HL-60/S4 (cell line): ENCODE measurements around the gene USF2.
"Not testable (repeated sequence)": the region's sequence is repeated elsewhere in the genome, so short reads cannot be mapped to it uniquely, and the experiment has no call there.

Experiments
- in situ Hi-C: fragments of 300-500 bp; cut with MboI; formaldehyde crosslinking; loops from 2 replicates; pipeline ENCODE4 v1.14.3; 2022; ENCODE audit warnings: low sequenced_read_pairs

The USF2 gene

GRCh38 chr19:35284153-35285094, 15.7 kb downstream of the USF2 start:
- in situ Hi-C loops, result no loop called here

DNA sequence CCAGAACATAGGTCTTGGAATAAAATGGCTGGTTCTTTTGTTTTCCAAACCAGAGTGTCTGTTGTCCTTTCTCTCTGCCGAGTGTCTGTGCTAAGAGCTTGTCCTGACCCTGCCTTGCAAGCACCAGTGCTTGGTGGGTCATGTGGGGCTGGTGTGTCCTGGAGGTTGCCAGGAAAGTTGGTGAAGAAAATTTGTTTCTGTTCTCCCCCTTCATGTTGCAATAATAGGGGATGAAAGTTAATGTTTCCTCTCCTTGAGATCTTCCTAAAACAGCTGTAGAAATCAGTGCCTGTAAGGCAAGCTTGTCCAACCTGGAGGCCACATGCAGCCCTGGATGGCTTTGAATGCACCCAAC, 16.3 kb downstream of the USF2 start:
- in situ Hi-C loops, result no loop called here

GRCh38 chr19:35285465-35285864, 16.7 kb downstream of the USF2 start:
- in situ Hi-C loops, result not testable (repeated sequence)

GRCh38 chr19:35286101-35286500, 17.3 kb downstream of the USF2 start:
- in situ Hi-C loops, result not testable (repeated sequence)

- in situ Hi-C loops, result no loop called here
Observed at GRCh38 chr19:35287713-35288112, 19.0 kb downstream of the USF2 start.

DNA sequence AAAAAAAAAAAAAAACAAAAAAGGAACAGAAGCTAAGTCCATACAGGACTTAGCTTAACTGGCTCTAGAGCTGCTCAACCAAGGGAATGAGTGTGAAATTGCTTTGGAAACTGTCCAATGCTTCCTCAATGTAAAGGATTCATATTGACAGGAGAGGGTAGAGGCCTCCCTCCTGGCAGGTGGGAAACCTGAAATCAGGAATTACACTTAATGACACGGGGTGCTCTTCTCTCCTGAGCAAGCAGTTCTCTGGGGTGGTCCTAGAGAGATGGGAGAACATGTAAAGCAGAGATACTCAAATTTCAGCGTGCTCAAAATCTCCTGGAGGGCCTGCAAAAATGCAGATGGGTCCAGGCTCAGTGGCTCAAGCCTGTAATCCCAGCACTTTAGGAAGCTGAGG, 19.6 kb downstream of the USF2 start:
- in situ Hi-C loops, result no loop called here

GRCh38 chr19:35288906-35289305, 20.1 kb downstream of the USF2 start:
- in situ Hi-C loops, result no loop called here

GRCh38 chr19:35290381-35291127, 21.8 kb downstream of the USF2 start:
- in situ Hi-C loops, result no loop called here

- in situ Hi-C loops, result no loop called here
Observed at GRCh38 chr19:35291259-35291658, 22.5 kb downstream of the USF2 start.

- in situ Hi-C loops, result no loop called here
Observed at GRCh38 chr19:35291916-35292315, 23.2 kb downstream of the USF2 start, which contains the start of gene MAG. MAG (plus strand) TSS chr19:35292161; CDS start chr19:35295409, 3,248 bp downstream.

- in situ Hi-C loops, result no loop called here
Observed at GRCh38 chr19:35292421-35293362, 23.9 kb downstream of the USF2 start.

DNA sequence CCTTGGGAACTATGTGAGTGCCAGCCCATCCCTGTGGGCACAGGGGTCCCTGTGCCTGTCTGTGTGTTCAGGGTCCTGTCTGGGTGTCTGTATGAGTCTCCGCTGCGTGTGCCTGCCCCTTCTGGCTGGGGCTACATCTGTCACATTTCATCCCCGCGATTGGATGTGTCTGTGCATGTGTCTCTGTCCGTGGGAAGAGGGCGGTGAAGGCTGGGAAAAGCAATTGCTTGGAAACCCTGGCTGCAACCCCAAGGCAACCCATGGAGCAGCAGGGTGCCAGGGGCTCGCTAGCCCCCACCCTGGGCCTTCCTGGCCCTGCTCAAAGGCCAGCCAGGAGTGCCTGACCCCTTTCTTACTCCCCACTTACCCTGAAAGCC, 24.6 kb downstream of the USF2 start:
- in situ Hi-C loops, result no loop called here

DNA sequence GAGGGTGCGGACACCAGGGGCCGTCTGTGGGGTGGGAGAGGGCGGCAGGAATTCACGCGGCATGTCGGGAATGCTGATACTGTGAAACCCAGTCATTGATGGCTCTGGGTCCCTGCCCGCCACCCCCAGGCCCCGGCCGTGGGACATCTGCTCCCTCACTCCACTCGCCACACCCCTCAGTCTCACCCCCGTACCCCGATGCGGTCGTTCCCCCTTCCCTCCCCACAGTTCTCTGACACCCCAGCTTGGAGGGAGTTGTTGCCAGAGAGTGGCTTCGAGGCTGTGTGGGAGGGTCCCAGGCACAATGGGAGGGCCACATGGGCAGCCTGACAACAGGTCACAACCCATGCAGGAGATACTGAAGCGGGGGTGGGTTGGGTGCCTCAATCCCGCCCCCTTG, 25.0 kb downstream of the USF2 start:
- in situ Hi-C loops, result no loop called here

- in situ Hi-C loops, result no loop called here
Observed at GRCh38 chr19:35294328-35294727, 25.6 kb downstream of the USF2 start.

- in situ Hi-C loops, result no loop called here
Observed at GRCh38 chr19:35294859-35295791, 26.4 kb downstream of the USF2 start.

DNA sequence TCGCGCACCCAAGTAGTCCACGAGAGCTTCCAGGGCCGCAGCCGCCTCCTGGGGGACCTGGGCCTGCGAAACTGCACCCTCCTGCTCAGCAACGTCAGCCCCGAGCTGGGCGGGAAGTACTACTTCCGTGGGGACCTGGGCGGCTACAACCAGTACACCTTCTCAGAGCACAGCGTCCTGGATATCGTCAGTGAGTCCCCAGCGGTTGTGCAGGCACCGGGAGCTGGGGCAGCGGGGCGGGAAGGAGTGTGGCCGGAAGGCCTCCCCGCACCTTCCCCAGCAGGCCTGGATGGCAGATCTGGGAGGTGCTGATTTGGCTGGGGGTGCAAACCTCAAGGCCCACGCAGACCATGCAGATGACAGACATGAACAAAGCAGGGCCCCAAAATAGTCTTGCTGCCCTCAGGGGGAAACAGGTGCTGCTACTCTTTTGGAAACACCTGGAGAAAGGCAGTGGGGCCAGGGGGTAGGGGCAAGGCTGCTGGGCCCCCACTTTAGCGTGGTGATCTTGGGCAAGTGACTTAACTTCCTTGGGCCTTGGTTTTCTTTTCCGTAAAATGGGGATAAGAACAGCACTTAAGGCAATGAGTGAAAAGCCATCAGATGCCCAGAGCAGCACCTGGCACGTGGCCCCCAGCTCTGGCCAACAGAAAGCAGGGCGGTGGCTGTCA, 27.2 kb downstream of the USF2 start:
- in situ Hi-C loops, result no loop called here

DNA sequence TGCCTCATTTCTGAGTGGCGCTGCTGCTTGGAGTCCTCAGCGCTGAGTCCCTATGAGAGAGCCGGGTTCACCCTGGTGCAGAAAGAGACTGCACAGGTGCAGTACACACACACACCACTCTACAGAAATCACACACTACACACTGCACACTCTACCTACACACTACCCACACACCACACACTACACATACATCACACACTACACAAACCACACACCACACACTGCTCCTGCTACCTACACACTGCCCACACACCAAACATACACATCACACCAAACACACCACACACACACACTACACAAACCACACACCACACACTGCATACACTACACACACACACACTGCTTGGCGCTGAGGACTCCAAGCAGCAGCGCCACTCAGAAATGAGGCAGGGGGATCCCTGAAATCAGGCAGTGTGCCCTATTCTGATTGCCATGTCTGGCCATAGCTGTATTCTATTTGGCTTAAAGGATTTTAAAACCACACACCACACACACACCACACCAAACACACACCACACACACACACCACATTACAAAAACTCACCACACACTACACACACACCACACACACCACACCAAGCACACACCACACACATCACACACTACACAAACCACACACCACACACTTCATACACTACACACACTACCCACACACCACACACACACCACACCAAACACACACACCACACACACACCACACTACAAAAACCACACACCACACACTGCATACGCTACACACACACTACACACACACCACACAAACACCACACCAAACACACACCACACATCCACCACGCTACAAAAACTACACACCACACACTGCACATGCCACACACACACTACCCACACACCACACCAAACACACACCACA, 28.1 kb downstream of the USF2 start:
- in situ Hi-C loops, result no loop called here

DNA sequence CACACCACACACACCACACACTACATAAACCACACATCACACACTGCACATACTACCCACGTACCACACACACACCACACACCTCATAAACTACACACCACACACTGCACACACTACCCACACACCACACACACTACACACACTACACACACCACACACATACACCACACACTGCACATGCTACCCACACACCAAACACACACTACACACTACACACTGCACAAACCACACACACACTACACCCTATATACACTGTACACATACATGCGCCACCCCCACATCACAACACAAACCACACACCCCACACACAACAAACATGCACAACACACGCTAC, 28.7 kb downstream of the USF2 start:
- in situ Hi-C loops, result no loop called here

DNA sequence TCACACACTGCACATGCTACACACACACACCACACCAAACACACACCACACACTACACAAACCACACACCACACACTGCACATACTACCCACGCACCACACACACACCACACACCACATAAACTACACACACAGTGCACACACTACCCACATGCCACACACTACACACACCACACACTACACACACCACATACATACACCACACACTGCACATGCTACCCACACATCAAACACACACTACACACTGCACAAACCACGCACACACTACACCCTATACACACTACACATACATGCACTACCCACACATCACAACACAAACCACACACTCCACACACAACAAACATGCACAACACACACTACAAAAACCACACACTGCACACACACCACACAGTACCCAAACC, 29.2 kb downstream of the USF2 start:
- in situ Hi-C loops, result no loop called here
